Measurements from ENCODE around the gene ADARB1. TPM values are rescaled to one million over a fixed set of nuclear protein-coding genes. Genes with fewer than 3 reads are reported as not detected.

Gene ADARB1
- total RNA-seq, 1 donor from 2014 or later = 14.5 TPM

- no peak overlapping the region for H3K4me3 Mint-ChIP-seq (ENCODE audit: unreplicated experiment)
- H3K9me3 Mint-ChIP-seq (ENCODE audit: unreplicated experiment) = no peaks in the 10 kb centered on the region
- H3K27me3 Mint-ChIP-seq (ENCODE audit: unreplicated experiment) = peaks cover 3% of the 10 kb centered on the region
- no peak for TF ChIP-seq CTCF (IDR thresholded peaks at IDR 0.05; ENCODE audit: unreplicated experiment)
- H3K36me3 Mint-ChIP-seq (ENCODE audit: low read depth, unreplicated experiment) = peaks cover 4% of the 10 kb centered on the region
- H3K27ac Mint-ChIP-seq (ENCODE audit: unreplicated experiment) = no peak overlapping the region
- no peak for DNase-seq (ENCODE audit: low spot score)
- H3K4me1 Mint-ChIP-seq (ENCODE audit: unreplicated experiment) = peaks cover 12% of the 10 kb centered on the region
Measured at GRCh38 chr21:45149021-45149420, 74.6 kb downstream of the ADARB1 start.

- TF ChIP-seq CTCF (IDR thresholded peaks at IDR 0.05; ENCODE audit: unreplicated experiment) = no peak
- peaks cover 12% of the 10 kb centered on the region for H3K4me1 Mint-ChIP-seq (ENCODE audit: unreplicated experiment)
- no peaks in the 10 kb centered on the region for H3K36me3 Mint-ChIP-seq (ENCODE audit: low read depth, unreplicated experiment)
- H3K27me3 Mint-ChIP-seq (ENCODE audit: unreplicated experiment) = peaks cover 3% of the 10 kb centered on the region
- DNase-seq (ENCODE audit: low spot score) = no peak
- no peak overlapping the region for H3K27ac Mint-ChIP-seq (ENCODE audit: unreplicated experiment)
- H3K9me3 Mint-ChIP-seq (ENCODE audit: unreplicated experiment) = no peaks in the 10 kb centered on the region
- no peak overlapping the region for H3K4me3 Mint-ChIP-seq (ENCODE audit: unreplicated experiment)
Measured at GRCh38 chr21:45150638-45151131, 76.3 kb downstream of the ADARB1 start.

GRCh38 chr21:45151445-45152160, 77.2 kb downstream of the ADARB1 start:
- DNase-seq (ENCODE audit: low spot score) = peak; percentile 4
- H3K27ac Mint-ChIP-seq (ENCODE audit: unreplicated experiment) = no peak overlapping the region
- no peak for TF ChIP-seq CTCF (IDR thresholded peaks at IDR 0.05; ENCODE audit: unreplicated experiment)
- no peaks in the 10 kb centered on the region for H3K36me3 Mint-ChIP-seq (ENCODE audit: low read depth, unreplicated experiment)
- H3K27me3 Mint-ChIP-seq (ENCODE audit: unreplicated experiment) = peaks cover 3% of the 10 kb centered on the region
- H3K4me3 Mint-ChIP-seq (ENCODE audit: unreplicated experiment) = no peak overlapping the region
- H3K4me1 Mint-ChIP-seq (ENCODE audit: unreplicated experiment) = peaks cover 12% of the 10 kb centered on the region
- no peaks in the 10 kb centered on the region for H3K9me3 Mint-ChIP-seq (ENCODE audit: unreplicated experiment)

- H3K27me3 Mint-ChIP-seq (ENCODE audit: unreplicated experiment) = peaks cover 3% of the 10 kb centered on the region
Measured at GRCh38 chr21:45152265-45152746, 77.9 kb downstream of the ADARB1 start.

More at GRCh38 chr21:45152265-45152746, 77.9 kb downstream of the ADARB1 start:
- H3K27ac Mint-ChIP-seq (ENCODE audit: unreplicated experiment) = no peak overlapping the region
- no peak overlapping the region for H3K4me3 Mint-ChIP-seq (ENCODE audit: unreplicated experiment)
- H3K36me3 Mint-ChIP-seq (ENCODE audit: low read depth, unreplicated experiment) = no peaks in the 10 kb centered on the region
- H3K4me1 Mint-ChIP-seq (ENCODE audit: unreplicated experiment) = peaks cover 13% of the 10 kb centered on the region
- no peak for TF ChIP-seq CTCF (IDR thresholded peaks at IDR 0.05; ENCODE audit: unreplicated experiment)
- H3K9me3 Mint-ChIP-seq (ENCODE audit: unreplicated experiment) = no peaks in the 10 kb centered on the region
- peak; percentile 46 for DNase-seq (ENCODE audit: low spot score)

All from endothelial cell (in vitro differentiated cells).